Subcutaneous abdominal adipose tissue (tissue), 5 donors: ENCODE results near the gene KCNK4.

Experiments used
- H3K27ac ChIP-seq: one replicate; pipeline ENCODE4 v1.7.0; 2013; ENCODE audit warnings: low read depth, mild to moderate bottlenecking, inconsistent platforms, low read length, moderate library complexity
- H3K27me3 ChIP-seq, 5 donors: one replicate each; pipeline ENCODE4 v1.7.0; 2013; ENCODE audit warnings: low read length in 5 of 5, inconsistent platforms in 1 of 5; ENCODE audit not compliant: control insufficient read depth in 5 of 5, insufficient read depth in 4 of 5
- H3K36me3 ChIP-seq, 5 donors: one replicate each; pipeline ENCODE4 v1.7.0; 2013; ENCODE audit warnings: low read length in 5 of 5; ENCODE audit not compliant: control insufficient read depth in 5 of 5, insufficient read depth in 5 of 5
- H3K4me1 ChIP-seq, 5 donors: one replicate each; pipeline ENCODE4 v1.7.0; 2013; ENCODE audit warnings: low read length in 5 of 5, mild to moderate bottlenecking in 3 of 5, moderate library complexity in 1 of 5; ENCODE audit not compliant: control insufficient read depth in 5 of 5, insufficient read depth in 5 of 5
- H3K4me3 ChIP-seq, 5 donors: one replicate each; pipeline ENCODE4 v1.7.0; 2013; ENCODE audit warnings: low read length in 5 of 5, low read depth in 1 of 5
- H3K9ac ChIP-seq, 5 donors: one replicate each; pipeline ENCODE4 v1.7.0; 2013; ENCODE audit warnings: low read length in 5 of 5, mild to moderate bottlenecking in 4 of 5, moderate library complexity in 3 of 5
- H3K9me3 ChIP-seq, 5 donors: one replicate each; pipeline ENCODE4 v1.7.0; 2013; ENCODE audit warnings: low read length in 5 of 5; ENCODE audit not compliant: control insufficient read depth in 5 of 5
- donor health status: healthy.
- donor health status: healthy.
- donor health status: healthy.
- donor health status: healthy.
- donor health status: healthy.

Gene KCNK4

DNA sequence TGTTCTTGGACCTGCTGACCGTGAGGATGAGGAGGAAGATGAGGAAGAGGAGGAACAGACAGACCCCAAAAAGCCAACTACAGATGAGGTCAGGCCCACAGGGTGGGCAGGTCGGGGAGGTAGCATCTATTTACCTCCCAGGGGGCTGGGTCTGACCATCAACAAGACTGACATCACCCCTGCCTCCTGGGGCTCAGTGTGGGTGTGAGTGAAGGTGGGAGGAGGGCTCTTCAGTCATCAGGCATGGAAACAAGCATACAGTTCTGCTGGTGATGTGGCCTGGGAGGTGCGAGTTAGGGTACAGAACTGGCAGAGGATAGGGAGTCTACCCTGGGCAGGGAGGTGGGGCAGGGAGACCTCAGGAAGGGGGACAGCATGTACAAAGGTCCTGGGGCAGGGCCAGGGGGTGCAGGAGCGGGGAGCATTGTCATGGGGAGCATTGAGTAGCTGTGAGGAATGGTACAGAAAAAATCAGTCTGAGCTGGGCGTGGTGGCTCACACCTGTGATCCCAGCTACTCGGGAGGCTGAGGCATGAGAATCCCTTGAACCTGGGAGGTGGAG lies 30.9 kb upstream of the KCNK4 start:
- no peaks in the 10 kb centered on the region for H3K9me3 ChIP-seq
- no peak overlapping the region for H3K27ac ChIP-seq
- no peak overlapping the region for H3K9ac ChIP-seq
- no peaks in the 10 kb centered on the region for H3K27me3 ChIP-seq
- no peak overlapping the region for H3K4me3 ChIP-seq
- peaks cover 0 to 90% (median 79%) of the 10 kb centered on the region in 5 donors for H3K36me3 ChIP-seq
- no peaks in the 10 kb centered on the region for H3K4me1 ChIP-seq

DNA sequence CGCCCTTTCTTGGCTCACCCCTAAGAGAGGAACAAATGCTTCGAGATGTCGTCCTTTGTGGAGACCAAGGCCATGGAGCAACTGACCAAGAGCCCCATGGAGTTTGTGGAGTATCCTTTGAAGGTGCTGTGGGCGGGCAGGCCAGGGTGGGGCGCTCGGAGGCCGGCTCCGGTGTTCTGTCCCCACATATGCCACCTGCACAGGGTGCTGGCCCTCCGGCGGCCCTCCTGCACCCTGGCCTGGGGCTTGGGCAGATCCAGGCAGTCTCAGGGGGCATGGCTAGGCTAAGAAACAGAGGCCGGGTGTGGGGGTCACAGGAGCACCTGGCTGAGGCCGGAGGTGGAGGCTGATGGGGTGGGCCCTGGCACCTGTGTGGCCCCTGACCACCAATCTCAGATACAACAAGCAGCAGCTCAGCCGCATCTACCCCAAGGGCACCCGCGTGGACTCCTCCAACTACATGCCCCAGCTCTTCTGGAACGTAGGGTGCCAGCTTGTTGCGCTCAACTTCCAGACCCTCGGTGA lies 29.5 kb upstream of the KCNK4 start:
- H3K9ac ChIP-seq: no peak overlapping the region
- no peak overlapping the region for H3K27ac ChIP-seq
- H3K4me3 ChIP-seq: no peak overlapping the region
- peaks cover 0 to 2% (median 0%) of the 10 kb centered on the region in 5 donors for H3K4me1 ChIP-seq
- no peaks in the 10 kb centered on the region for H3K9me3 ChIP-seq
- H3K36me3 ChIP-seq: peaks cover 0 to 91% (median 80%) of the 10 kb centered on the region in 5 donors
- no peaks in the 10 kb centered on the region for H3K27me3 ChIP-seq

DNA sequence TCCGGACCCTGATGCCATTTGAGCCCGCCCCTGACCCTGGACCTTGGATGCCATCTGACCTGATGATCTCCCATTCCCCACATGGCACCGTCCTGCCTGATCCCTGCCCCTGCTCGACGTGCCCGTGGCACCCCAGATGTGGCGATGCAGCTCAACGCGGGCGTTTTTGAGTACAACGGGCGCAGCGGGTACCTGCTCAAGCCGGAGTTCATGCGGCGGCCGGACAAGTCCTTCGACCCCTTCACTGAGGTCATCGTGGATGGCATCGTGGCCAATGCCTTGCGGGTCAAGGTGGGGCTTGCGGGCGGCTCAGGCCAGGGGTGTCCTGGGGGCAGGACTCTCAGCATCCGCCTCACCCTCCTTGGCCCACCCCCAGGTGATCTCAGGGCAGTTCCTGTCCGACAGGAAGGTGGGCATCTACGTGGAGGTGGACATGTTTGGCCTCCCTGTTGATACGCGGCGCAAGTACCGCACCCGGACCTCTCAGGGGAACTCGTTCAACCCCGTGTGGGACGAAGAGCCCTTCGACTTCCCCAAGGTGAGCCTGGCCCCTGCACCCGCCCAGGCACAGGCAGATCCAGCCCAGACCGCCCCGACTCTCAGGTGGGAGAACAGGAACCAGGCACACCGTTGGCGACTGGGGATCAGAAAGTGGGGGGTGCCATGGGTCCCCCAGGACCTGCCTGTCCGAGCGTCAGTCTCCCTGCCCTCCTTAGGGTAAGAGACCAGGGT lies 28.7 kb upstream of the KCNK4 start:
- H3K9me3 ChIP-seq: no peaks in the 10 kb centered on the region
- H3K4me1 ChIP-seq: peaks cover 0 to 8% (median 5%) of the 10 kb centered on the region in 5 donors
- no peak overlapping the region for H3K27ac ChIP-seq
- H3K4me3 ChIP-seq: no peak overlapping the region
- H3K27me3 ChIP-seq: no peaks in the 10 kb centered on the region
- no peak overlapping the region for H3K9ac ChIP-seq
- peaks cover 0 to 85% (median 78%) of the 10 kb centered on the region in 5 donors for H3K36me3 ChIP-seq

DNA sequence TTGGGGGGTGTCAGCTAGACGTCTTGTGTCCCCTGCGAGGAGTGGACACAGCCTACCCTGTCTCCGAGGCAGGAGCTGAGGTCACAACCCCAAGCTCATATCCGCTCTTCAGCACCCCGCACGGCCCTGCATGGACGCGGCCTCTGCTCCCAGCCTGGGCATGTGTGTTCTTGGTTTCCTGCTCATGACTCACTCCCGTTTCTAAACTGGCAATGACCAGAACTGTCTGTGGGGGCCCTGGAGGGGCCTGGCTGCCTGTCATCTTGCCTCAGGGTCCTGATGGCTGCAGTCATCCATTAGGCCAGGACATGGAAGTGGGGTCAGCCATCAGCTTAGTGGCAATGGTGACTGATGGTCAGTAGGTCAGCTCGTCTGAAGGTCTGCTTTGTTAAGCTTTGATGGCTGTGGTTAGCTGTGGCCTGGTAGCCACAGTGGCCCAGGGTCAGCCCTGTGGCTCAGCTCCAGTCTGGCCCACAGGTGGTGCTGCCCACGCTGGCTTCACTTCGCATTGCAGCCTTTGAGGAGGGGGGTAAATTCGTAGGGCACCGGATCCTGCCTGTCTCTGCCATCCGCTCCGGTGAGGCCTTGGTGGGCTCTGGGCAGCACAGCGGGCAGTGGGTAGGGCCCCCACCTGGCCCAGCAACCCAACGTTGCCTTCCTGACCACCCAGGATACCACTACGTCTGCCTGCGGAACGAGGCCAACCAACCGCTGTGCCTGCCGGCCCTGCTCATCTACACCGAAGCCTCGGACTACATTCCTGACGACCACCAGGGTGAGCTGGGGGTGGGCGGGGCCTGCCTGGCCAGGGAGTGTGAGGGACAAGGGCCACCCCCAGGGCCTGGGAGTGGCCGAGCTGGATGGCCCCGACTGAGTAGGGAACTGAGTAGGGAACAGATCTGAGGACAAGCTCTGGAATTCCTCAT lies 27.8 kb upstream of the KCNK4 start:
- Histone ChIP-seq H3K9me3 (no peaks in the 10 kb centered on the region), H3K4me3 (no peak overlapping the region), H3K27ac (no peak overlapping the region), H3K36me3 (peaks cover 0 to 78% (median 73%) of the 10 kb centered on the region in 5 donors), H3K4me1 (peaks cover 3 to 17% (median 13%) of the 10 kb centered on the region in 5 donors), H3K27me3 (no peaks in the 10 kb centered on the region), H3K9ac (no peak overlapping the region)

DNA sequence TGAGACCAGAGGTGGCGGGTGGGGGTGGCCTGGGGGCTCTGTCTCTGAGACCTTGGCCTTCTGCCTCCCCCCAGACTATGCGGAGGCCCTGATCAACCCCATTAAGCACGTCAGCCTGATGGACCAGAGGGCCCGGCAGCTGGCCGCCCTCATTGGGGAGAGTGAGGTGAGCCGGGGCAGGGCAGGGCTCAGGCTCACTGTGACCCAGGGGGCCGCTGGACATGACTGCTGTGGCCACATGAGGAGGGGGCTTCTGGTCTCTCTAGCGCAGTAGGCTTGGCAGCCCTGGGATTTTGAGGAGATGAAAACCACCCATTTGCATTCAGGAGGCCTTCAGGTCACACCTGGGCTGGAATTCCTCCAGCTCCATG lies 27.2 kb upstream of the KCNK4 start:
- no peak overlapping the region for H3K27ac ChIP-seq
- no peaks in the 10 kb centered on the region for H3K9me3 ChIP-seq
- no peak overlapping the region for H3K4me3 ChIP-seq
- H3K9ac ChIP-seq: no peak overlapping the region
- peaks cover 0 to 72% (median 67%) of the 10 kb centered on the region in 5 donors for H3K36me3 ChIP-seq
- H3K27me3 ChIP-seq: no peaks in the 10 kb centered on the region
- peaks cover 9 to 23% (median 20%) of the 10 kb centered on the region in 5 donors for H3K4me1 ChIP-seq

DNA sequence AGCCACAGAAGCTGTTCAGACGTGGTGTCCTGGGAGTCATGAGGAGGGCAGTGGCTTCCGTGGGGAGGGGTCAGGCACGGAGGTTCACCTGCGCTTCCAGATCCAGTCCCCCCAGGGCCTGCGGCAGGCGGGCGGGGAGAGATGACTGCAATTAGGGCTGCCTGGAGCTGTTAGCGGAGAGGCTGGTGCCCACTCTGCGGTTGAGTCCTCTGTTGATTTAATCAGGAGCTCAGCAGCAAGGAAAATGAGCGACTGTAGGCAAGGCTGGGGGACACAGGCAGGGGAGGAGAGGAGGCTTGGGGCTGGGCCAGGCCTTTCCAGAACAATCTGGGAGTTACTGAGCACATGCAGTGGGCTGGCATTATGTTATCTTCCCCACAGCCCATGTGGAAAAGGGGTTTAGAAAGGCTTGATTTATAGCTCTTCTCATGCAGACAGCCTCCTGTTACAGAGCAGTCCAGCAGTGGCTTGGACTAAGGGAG lies 26.7 kb upstream of the KCNK4 start:
- Histone ChIP-seq H3K27me3 (no peaks in the 10 kb centered on the region), H3K27ac (no peak overlapping the region), H3K36me3 (peaks cover 0 to 67% (median 62%) of the 10 kb centered on the region in 5 donors), H3K4me1 (peaks cover 10 to 28% (median 23%) of the 10 kb centered on the region in 5 donors), H3K4me3 (no peak overlapping the region), H3K9me3 (no peaks in the 10 kb centered on the region), H3K9ac (no peak overlapping the region)

DNA sequence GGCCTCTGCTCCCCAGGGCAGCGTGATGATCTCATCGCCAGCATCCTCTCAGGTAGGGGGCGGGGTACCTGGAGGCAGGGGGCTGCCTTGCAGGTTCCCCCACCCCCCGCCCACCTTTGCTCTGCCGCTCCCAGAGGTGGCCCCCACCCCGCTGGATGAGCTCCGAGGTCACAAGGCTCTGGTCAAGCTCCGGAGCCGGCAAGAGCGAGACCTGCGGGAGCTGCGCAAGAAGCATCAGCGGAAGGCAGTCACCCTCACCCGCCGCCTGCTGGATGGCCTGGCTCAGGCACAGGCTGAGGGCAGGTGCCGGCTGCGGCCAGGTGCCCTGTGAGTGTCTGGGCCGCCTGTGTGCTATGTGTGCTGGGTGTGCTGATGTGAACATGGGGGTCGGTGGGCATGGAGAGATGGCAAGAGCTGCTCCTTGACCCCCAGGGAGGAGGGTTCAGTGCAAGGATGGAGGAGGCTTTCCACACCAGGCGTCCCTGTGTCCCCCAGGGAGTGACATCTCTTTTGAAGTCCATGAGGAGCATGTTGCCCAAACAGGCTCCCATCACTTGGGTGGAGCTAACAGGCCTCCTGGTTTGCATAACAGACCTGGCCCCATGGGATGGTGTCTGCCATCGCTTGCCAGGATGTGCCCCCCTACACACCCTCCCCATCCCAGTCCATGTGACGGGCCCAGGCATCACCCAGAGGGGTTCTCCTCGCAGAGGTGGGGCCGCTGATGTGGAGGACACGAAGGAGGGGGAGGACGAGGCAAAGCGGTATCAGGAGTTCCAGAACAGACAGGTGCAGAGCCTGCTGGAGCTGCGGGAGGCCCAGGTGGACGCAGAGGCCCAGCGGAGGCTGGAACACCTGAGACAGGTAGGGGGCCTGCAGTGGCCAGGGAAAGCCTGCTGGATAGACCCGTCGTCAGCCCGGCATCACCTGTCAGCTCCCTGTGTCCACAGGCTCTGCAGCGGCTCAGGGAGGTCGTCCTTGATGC lies 25.6 kb upstream of the KCNK4 start:
- Histone ChIP-seq H3K9ac (no peak overlapping the region), H3K36me3 (peaks cover 0 to 56% (median 52%) of the 10 kb centered on the region in 5 donors), H3K27ac (no peak overlapping the region), H3K9me3 (no peaks in the 10 kb centered on the region), H3K27me3 (peaks cover 0 to 5% (median 0%) of the 10 kb centered on the region in 5 donors), H3K4me1 (peaks cover 17 to 34% (median 26%) of the 10 kb centered on the region in 5 donors), H3K4me3 (no peak overlapping the region)

DNA sequence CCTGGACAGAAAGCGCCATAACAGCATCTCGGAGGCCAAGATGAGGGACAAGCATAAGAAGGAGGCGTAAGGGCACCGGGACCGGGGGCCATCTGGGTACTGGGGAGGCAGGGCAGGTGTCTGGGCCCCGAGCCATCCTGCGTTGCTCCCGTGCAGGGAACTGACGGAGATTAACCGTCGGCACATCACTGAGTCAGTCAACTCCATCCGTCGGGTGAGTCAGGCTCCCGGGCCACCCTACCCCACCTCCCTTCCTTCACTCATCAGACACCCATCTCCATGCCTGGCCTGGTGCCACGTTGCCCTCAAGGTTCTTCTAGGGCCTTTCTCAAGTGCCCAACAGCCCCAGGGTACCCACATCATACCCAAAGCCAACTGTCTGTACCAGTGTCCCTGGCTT lies 24.8 kb upstream of the KCNK4 start:
- Histone ChIP-seq H3K27me3 (peaks cover 0 to 13% (median 0%) of the 10 kb centered on the region in 5 donors), H3K4me3 (no peak overlapping the region), H3K4me1 (peaks cover 26 to 37% (median 28%) of the 10 kb centered on the region in 5 donors), H3K36me3 (peaks cover 0 to 51% (median 49%) of the 10 kb centered on the region in 5 donors), H3K27ac (no peak overlapping the region), H3K9ac (no peak overlapping the region), H3K9me3 (peaks cover 0 to 3% (median 0%) of the 10 kb centered on the region in 5 donors)
